GM20431 (cell line): ENCODE results near the gene CCDC88B.

Experiments used
- in situ Hi-C: fragments of 300-500 bp; cut with MseI, MboI; formaldehyde crosslinking; loops from one replicate; pipeline ENCODE4 v1.15.0; 2020; ENCODE audit warnings: low sequenced_read_pairs; ENCODE audit not compliant: unreplicated experiment

CCDC88B gene, protein sequence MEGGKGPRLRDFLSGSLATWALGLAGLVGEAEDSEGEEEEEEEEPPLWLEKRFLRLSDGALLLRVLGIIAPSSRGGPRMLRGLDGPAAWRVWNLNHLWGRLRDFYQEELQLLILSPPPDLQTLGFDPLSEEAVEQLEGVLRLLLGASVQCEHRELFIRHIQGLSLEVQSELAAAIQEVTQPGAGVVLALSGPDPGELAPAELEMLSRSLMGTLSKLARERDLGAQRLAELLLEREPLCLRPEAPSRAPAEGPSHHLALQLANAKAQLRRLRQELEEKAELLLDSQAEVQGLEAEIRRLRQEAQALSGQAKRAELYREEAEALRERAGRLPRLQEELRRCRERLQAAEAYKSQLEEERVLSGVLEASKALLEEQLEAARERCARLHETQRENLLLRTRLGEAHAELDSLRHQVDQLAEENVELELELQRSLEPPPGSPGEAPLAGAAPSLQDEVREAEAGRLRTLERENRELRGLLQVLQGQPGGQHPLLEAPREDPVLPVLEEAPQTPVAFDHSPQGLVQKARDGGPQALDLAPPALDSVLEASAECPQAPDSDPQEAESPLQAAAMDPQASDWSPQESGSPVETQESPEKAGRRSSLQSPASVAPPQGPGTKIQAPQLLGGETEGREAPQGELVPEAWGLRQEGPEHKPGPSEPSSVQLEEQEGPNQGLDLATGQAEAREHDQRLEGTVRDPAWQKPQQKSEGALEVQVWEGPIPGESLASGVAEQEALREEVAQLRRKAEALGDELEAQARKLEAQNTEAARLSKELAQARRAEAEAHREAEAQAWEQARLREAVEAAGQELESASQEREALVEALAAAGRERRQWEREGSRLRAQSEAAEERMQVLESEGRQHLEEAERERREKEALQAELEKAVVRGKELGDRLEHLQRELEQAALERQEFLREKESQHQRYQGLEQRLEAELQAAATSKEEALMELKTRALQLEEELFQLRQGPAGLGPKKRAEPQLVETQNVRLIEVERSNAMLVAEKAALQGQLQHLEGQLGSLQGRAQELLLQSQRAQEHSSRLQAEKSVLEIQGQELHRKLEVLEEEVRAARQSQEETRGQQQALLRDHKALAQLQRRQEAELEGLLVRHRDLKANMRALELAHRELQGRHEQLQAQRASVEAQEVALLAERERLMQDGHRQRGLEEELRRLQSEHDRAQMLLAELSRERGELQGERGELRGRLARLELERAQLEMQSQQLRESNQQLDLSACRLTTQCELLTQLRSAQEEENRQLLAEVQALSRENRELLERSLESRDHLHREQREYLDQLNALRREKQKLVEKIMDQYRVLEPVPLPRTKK (N-terminal part only)

DNA sequence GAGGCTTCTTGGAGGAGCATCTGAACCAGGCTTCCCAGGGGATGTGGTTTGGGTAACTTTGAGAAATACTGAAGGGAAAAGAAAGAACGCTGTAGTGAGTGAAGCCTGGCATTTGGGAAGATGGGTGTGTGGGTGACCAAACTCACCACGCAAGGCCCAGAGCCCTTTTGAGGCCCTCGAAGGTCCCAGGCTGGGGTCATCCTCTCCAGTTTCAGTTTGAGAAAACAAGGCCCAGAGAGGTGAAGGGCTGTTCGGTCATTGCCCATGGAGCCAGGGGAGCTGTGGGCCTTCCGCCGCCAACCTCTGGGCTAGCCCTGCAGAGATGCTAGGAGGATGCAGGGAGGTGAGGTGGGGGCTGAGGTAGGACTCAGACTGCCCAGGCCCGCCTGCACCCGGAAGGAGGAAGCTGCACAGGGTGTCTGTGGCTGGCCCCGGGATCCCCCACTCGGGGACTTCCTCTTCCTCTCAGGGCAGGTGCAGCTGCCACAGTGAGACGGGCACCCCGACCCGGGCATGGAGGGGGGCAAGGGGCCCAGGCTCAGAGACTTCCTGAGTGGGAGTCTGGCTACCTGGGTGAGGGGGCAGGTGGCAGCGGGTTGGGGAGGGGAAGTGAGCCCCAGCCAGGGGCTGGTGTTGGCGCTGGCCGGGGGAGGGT lies at the start of gene CCDC88B:
TSS of gene CCDC88B (plus strand) at position 451 of the 655 bp plus-strand sequence. CDS start at position 514, 63 bp downstream.
- in situ Hi-C loops: no loop called here

DNA sequence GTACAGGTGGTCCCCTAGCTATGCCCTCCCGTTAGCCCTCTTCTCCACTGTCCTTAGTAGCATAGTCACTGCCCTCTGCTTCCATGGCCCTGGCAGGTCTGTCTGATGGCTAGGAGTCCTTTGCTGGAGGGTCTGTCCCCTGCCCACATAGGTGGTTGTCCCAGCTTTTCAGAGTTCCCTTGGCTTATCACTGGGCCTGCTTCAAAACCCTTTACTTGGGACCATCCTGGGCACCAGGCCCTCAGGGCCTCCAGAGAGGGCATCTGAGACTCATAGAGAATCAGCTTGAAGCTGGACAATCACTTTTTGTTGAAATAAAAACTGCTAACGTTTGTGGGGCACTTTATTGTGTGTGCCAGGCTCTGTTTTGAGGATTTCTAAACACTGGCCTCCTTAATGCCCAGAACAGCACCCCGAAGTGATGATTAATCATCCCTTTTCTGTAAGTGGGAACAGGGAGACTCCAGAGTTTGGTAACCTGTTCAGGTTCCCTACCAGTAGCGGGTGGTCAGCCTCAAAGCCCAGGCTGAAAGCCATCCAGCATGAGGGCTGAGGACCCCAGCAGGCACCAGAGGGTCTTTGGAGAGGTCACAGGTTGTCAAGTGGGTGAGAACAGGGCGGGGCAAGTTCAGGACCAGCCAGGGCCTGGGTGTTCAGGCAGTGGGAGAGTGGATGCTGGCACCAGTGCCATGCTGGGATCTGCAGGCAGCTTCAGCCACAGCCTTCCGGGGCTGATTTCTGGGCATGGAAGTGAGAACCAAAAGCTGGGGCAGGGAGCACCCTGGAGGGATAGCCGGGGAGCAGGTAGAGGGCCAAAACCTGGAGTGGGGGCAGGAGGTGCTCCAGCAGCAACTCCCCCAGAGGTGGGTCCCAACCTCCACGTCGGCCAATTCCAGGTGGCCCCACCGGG lies 49.4 kb upstream of the CCDC88B start:
- in situ Hi-C loops: no loop called here

DNA sequence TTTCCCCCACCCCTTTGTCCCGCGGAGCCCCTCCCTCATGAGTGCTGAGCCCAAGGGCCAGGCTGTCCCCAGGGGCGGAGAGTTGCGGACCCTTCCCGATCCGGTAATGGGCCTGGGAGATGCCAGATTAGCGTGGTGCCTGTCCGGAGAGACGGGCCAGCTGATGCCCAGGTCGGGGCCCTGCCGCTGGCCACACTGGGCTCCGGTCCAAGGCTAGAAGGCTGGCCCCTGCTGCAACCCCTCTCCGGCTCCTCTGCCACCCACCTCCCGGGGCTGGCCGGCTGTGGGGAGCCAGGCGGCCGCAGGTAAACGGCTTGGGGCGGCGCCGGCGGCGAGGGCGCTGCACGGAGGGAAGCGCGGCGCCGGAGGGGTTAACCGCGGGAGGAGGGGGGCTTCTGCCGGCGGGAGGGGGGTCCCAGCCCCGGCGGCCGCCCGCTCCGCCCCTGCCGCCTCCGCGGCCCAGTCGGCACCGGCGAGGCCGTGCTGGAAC lies 48.7 kb upstream of the CCDC88B start, which contains the start of gene KCNK4:
TSS of gene KCNK4 (plus strand) at position 41 of the 490 bp plus-strand sequence. CDS start 1,717 bp downstream, outside the sequence.
- in situ Hi-C loops: no loop called here

DNA sequence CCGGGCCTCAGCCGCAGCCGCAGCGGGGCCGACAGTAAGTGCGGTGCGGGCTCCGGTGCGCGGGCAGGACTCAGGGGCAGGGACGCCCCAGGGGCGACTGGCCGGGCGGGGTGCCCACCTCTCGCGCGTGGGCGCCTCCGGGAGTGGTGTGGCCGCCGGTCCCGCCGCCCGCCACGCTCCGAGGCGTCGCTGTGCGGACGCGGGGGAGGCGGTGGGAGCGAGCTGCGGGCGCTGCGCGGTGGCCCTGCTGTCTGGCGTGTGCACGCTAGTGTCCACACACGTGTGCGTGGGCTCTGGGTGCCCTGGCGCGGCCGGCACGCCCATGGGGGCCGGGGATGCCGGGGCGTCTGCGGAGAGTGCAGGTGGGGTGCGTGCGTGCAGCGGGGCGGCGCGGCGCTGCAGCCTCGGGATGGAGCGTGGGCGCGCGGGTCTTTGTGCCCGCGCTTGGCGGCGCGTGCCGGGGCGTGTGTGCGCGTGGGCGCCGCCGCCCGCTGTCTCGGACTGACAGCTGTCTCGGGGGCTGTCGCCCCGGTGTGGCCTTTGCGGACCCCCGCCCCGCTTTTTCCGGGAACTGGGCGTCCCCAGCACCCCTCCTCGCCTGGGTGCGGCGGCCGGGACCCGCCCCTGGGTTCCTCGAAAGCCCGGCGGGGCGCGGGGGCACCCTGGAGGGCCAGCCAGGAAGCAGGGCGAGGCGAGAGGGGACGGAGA lies 48.1 kb upstream of the CCDC88B start:
- in situ Hi-C loops: no loop called here

DNA sequence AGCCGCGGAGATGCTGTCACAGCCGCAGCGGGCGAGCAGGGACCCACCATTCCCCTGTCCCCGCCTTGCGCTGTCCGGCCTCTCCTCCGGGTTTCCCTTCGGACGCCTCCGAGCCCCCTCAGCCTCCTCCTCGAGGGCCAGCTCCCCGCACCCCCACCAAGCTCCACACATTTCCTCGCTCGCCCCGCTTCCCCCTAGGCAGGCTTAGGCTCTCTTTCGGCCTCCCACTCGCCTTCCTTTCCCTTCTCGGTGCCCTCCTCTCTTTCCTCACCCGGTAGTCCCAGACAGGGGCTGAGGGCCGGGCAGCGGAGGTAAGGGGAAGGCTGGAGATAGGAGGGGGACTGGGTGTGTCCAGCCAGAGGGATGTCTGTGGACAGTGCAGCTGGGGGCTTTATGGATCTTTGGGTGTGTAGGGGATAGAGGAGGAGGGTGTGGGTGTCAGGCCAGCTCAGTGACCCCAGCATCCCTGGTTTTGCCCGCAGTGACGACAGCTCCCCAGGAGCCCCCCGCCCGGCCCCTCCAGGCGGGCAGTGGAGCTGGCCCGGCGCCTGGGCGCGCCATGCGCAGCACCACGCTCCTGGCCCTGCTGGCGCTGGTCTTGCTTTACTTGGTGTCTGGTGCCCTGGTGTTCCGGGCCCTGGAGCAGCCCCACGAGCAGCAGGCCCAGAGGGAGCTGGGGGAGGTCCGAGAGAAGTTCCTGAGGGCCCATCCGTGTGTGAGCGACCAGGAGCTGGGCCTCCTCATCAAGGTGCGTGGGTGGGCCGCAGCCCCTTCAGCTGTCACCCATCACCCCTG lies 47.3 kb upstream of the CCDC88B start:
- in situ Hi-C loops: no loop called here

DNA sequence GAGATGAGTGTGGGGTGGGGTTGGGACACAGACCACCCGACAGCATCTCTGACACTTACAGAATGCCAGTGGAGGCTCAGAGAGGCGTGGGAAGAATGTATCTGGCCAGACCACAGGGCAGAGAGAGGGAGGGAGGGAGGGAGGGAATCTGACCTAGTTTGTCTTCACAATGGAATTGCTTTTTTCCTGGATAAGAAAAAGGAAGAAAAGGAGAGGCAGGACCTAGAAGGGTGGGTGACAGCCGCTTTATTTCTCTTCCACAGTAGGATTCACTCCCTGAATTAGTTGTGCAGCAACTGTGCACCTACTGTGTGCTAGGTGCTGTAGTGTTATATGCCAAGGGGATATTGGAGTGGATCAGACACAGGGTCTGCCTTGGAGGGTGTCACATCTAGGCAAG lies 45.2 kb upstream of the CCDC88B start:
- in situ Hi-C loops: no loop called here

DNA sequence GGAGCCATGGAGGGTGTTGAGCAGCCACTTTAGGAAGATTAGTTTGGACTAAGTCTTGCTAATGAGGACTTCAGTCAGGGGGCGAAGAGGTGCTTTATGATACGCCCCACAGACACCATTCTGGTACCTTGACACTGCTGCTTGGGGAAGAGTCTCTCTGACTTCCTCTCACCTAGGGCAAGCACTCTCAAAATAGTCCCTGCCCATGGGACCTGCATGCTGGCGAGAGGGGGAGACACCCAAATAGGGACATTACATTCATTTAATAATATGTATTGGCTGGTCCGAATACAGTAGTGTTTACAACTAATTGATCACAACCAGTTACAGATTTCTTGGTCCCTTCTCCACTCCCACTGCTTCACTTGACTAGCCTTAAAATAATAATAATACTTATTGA lies 44.2 kb upstream of the CCDC88B start:
- in situ Hi-C loops: no loop called here

DNA sequence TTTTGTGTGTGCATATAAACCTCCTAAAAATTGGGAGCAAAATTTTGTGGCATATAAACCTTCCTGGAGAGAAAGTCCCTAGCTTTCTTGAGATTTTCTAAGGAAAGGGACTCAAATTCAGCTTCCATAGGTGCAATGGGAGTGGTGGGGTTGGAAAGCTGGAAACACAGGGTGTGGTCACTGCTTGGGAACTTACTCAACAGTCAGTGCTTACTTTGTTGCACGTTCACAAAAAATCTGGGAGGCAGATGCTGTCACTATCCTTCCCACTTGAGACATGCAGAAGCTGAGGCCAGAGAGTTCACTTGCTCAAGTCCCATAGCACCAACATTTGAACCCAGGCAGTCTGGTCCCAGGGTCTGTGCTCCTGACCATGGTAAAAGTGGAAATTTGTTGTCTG lies 43.8 kb upstream of the CCDC88B start:
- in situ Hi-C loops: no loop called here

DNA sequence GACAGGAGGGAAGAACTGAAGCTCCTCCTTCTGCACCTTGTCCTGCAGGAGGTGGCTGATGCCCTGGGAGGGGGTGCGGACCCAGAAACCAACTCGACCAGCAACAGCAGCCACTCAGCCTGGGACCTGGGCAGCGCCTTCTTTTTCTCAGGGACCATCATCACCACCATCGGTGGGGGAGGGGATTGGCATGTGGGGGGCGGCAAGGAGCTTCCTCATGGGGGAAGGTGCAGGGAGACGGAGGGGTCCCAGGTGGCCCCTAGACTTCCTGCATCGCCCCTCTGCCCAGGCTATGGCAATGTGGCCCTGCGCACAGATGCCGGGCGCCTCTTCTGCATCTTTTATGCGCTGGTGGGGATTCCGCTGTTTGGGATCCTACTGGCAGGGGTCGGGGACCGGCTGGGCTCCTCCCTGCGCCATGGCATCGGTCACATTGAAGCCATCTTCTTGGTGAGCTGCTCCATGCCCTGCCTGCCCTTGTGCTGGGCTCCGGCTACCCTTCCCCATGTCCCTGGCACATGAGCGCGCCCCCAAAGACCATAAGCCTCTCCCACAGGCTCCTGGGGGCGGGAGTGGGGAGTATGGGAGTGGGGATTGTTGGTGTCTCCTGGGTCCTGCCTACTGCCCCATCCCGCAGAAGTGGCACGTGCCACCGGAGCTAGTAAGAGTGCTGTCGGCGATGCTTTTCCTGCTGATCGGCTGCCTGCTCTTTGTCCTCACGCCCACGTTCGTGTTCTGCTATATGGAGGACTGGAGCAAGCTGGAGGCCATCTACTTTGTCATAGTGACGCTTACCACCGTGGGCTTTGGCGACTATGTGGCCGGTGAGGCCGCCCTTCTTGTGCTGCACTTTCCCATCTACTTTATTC lies 42.9 kb upstream of the CCDC88B start:
- in situ Hi-C loops: no loop called here

DNA sequence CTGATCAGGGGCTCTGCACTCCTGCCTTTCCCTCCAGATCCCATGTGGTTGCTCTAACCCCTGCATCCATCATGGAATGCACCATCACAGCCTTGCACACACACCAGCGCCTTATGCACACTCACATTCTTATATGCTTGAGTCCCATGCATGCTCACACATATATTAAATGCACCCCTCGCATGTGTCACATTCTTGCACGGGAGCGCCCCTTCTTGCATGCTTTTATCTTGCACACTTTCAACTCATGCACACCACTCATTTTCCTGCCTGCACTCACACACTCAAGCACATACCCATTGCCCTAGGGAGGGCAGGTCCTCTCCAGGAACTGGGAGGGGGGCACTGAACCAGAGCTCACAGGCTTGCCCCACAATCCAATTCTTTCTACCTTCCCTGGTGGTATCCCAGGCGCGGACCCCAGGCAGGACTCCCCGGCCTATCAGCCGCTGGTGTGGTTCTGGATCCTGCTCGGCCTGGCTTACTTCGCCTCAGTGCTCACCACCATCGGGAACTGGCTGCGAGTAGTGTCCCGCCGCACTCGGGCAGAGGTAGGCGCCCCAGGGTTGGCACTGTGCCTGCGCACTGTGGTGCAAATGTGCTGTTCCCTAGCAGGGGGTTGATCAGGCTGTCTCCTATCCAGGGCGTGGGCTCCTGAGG lies 42.2 kb upstream of the CCDC88B start:
- in situ Hi-C loops: no loop called here

DNA sequence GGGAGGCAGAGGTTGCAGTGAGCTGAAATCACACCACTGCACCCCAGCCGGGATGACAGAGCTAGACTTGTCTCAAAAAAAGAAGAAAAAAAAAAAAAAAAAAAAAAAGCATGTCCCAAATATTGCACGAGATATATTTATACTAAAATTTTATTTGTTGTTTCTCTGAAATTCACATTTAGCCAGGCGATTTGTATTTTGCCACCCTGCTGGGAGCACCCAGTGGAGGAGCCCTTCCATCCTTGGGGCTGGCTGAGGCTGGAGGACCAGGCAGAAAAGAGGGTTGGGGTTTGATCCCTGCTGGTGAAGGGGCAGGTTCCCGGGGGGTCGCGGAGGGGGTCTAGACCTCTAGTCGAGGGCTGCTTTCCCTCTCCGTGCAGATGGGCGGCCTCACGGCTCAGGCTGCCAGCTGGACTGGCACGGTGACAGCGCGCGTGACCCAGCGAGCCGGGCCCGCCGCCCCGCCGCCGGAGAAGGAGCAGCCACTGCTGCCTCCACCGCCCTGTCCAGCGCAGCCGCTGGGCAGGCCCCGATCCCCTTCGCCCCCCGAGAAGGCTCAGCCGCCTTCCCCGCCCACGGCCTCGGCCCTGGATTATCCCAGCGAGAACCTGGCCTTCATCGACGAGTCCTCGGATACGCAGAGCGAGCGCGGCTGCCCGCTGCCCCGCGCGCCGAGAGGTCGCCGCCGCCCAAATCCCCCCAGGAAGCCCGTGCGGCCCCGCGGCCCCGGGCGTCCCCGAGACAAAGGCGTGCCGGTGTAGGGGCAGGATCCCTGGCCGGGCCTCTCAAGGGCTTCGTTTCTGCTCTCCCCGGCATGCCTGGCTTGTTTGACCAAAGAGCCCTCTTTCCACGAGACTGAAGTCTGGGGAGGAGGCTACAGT lies 40.8 kb upstream of the CCDC88B start:
- in situ Hi-C loops: no loop called here

DNA sequence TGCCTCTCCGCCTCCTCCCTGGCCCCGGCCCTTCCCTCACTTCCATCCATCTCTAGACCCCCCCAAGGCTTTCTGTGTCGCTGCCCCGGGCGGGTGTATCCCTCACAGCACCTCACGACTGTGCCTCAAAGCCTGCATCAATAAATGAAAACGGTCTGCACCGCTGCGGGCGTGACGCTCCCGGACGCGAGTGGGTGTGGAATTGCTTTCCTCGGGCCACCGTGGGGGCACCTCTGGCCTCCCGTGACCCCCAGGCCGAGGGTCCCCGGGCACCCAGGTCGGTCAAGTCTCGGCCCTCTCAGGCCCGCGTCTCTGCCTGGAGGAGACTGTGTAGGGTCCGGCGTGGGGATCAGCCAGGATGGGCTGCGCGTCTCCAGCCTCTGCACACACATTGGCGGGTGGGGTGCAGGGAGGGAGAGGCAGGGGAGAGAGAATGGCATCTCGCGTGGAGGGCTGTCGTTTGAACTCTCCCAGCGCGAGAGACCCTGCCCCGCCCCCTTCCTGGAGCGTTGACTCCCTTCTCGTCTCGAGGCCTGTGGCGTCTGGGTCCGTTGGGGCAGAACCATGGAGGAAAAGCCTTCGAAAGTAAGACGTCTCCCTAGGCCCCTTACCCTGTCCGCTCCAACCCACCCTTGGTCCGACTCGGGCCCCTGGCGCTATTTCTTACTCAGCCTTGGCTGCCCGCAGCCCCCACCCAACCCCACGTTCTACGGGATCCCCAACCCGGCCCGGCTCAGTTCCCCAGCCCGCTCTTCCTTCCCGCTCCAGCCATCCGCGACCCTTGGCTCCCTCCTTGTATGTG lies 40.0 kb upstream of the CCDC88B start, which contains the start of gene CATSPERZ:
TSS of gene CATSPERZ (plus strand) at position 512 of the 802 bp plus-strand sequence. CDS start at position 565, 53 bp downstream.
- in situ Hi-C loops: no loop called here

DNA sequence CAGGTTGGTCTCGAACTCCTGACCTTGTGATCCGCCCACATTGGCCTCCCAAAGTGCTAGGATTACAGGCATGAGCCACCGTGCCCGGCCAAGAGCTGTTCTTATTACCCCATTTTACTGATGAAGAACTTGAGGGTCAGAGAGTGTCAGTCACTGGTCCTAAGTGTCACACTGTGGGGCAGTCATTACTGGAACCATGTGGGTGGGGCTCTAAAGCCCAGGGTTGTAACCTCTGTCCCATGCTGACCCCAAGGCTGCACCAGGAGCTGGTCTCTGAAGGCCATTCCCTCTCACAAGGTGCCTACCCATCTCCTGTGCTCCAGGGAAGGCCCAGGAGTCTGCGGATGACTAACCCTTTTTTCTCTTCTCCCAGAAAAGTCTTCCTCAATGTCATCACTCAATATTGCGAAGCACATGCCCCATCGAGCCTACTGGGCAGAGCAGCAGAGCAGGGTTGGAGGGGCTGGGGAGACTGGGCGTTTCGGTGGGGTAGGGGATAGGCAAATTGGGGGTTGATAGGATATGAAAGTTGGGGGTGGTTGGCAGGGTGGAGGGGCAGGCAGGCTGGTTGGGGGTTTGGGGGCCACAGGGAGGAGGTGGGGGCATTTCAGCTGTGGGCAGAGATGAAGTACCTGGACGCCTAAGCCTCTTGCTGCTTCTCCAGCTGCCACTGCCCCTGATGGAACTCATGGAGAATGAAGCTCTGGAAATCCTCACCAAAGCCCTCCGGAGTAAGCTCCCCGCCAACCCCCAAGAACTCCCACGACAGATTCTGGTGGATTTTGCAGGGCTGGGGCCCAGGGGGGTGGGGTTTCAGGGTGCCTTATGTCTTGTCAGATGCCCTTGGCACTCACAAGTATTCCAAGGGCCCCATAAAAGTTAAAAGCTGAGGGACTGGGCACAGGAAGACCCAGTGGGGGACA lies 36.6 kb upstream of the CCDC88B start:
- in situ Hi-C loops: no loop called here
